SK-N-SH treated with all-trans-retinoic acid at 6 μM for 48 hours (cell line): ENCODE measurements around the gene RERE.

ENCODE experiments used
- ARNTL ChIP-seq: fragments of 450-650 bp; formaldehyde crosslinking; IDR thresholded peaks from 2 replicates; pipeline ENCODE4 v1.5.0; 2020; ENCODE audit warnings: low read depth, mild to moderate bottlenecking, moderate library complexity, borderline replicate concordance
- BACH2 ChIP-seq: fragments of 250-450 bp; sonication (Bioruptor Pico); IDR thresholded peaks from 2 replicates; pipeline ENCODE4 v1.9.0; 2021; ENCODE audit warnings: mild to moderate bottlenecking, borderline replicate concordance
- CREB5 ChIP-seq: fragments of 250-450 bp; sonication (Bioruptor Pico); IDR thresholded peaks from 2 replicates; pipeline ENCODE4 v1.5.1; 2020; ENCODE audit warnings: low read depth, mild to moderate bottlenecking, moderate library complexity
- CSDC2 ChIP-seq: fragments of 250-450 bp; sonication (Bioruptor Pico); IDR thresholded peaks from 2 replicates; pipeline ENCODE4 v1.5.0; 2020; ENCODE audit warnings: mild to moderate bottlenecking, moderate library complexity
- CSRNP3 ChIP-seq: fragments of 250-450 bp; sonication (Bioruptor Pico); IDR thresholded peaks from 2 replicates; pipeline ENCODE4 v1.5.1; 2021; ENCODE audit warnings: mild to moderate bottlenecking, moderate library complexity
- GLIS3 ChIP-seq: fragments of 250-450 bp; sonication (Bioruptor Pico); IDR thresholded peaks from 2 replicates; pipeline ENCODE4 v1.5.0; 2020; ENCODE audit warnings: mild to moderate bottlenecking, moderate library complexity
- ISL1 ChIP-seq: fragments of 250-450 bp; sonication (Bioruptor Pico); IDR thresholded peaks from 2 replicates; pipeline ENCODE4 v2.1.2; 2022; ENCODE audit warnings: mild to moderate bottlenecking, moderate library complexity
- PATZ1 ChIP-seq: fragments of 250-450 bp; sonication (Bioruptor Pico); IDR thresholded peaks from 2 replicates; pipeline ENCODE4 v1.8.0; 2020; ENCODE audit warnings: mild to moderate bottlenecking, moderate library complexity, borderline replicate concordance
- RARB ChIP-seq: fragments of 250-450 bp; sonication (Bioruptor Pico); IDR thresholded peaks from 2 replicates; pipeline ENCODE4 v1.8.0; 2021; ENCODE audit warnings: mild to moderate bottlenecking, moderate library complexity
- SNAI2 ChIP-seq: fragments of 250-450 bp; sonication (Bioruptor Pico); IDR thresholded peaks from 2 replicates; pipeline ENCODE4 v1.5.0; 2020; ENCODE audit warnings: mild to moderate bottlenecking, moderate library complexity
- TCF4 ChIP-seq: fragments of 250-450 bp; sonication (Bioruptor Pico); IDR thresholded peaks from 2 replicates; pipeline ENCODE4 v1.8.0; 2021; ENCODE audit warnings: mild to moderate bottlenecking, moderate library complexity, borderline replicate concordance
- TOX ChIP-seq: fragments of 250-450 bp; sonication (Bioruptor Pico); IDR thresholded peaks from 2 replicates; pipeline ENCODE4 v1.8.0; 2021; ENCODE audit warnings: mild to moderate bottlenecking, moderate library complexity, borderline replicate concordance
- ZNF8 ChIP-seq: fragments of 450-650 bp; formaldehyde crosslinking; IDR thresholded peaks from 2 replicates; pipeline ENCODE4 v1.5.0; 2020; ENCODE audit warnings: mild to moderate bottlenecking, moderate library complexity

- no peak for TF ChIP-seq PATZ1
- TF ChIP-seq ISL1 (CRISPR knock-in tag): no peak
- TF ChIP-seq RARB (CRISPR knock-in tag): no peak
- TF ChIP-seq CREB5 (CRISPR knock-in tag): no peak
- TF ChIP-seq ZNF8: no peak
- TF ChIP-seq SNAI2: no peak
- no peak for TF ChIP-seq CSDC2
- no peak for TF ChIP-seq GLIS3 (CRISPR knock-in tag)
- TF ChIP-seq ARNTL (CRISPR knock-in tag): no peak
- no peak for TF ChIP-seq TOX
- TF ChIP-seq CSRNP3 (CRISPR knock-in tag): no peak
- no peak for TF ChIP-seq BACH2 (CRISPR knock-in tag)
- no peak for TF ChIP-seq TCF4
These were observed 117.8 kb downstream of the RERE start for GRCh38 chr1:8699679-8700078.
